Measurements from ENCODE around the gene SGK2.

The SGK2 gene

DNA sequence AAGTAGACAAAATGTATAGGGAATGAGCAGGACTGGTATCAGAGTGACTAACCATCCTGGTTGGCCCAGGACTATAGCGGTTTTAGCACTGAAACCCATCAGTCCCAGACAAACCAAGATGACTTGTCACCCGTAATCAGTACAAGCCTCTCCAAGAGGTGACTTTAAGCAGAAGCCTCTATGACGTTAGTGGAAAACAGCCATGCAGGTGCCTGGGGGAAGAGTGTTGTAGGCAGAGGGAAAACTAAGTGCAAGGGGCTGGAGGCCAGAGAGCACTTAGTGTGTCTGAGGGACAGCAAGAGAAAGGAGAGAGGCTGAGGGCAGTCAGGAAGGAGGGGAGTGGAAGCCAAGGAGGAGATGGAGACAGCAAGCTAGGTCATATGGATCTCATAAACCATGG, 2.1 kb downstream of the SGK2 start:
- Histone ChIP-seq H3K79me2 (ENCODE audit: insufficient read depth, low read depth) (no peaks in the 10 kb centered on the region), H3K4me2 (no peak overlapping the region), H3K4me1 (ENCODE audit: low read depth, poor library complexity, severe bottlenecking) (no peaks in the 10 kb centered on the region), H3K36me3 (ENCODE audit: insufficient read depth) (no peaks in the 10 kb centered on the region), H3K27ac (no peak overlapping the region), H3K9ac (no peak overlapping the region), H2AFZ (ENCODE audit: low read depth) (no peak overlapping the region), H4K20me1 (ENCODE audit: insufficient read depth) (no peaks in the 10 kb centered on the region), H3K4me3 (IDR thresholded peaks at IDR 0.05; ENCODE audit: insufficient read depth, low read depth, low read length) (no peak overlapping the region), H3K27me3 (ENCODE audit: insufficient read depth, low read depth) (no peaks in the 10 kb centered on the region)
- TF ChIP-seq, protein P1, sequence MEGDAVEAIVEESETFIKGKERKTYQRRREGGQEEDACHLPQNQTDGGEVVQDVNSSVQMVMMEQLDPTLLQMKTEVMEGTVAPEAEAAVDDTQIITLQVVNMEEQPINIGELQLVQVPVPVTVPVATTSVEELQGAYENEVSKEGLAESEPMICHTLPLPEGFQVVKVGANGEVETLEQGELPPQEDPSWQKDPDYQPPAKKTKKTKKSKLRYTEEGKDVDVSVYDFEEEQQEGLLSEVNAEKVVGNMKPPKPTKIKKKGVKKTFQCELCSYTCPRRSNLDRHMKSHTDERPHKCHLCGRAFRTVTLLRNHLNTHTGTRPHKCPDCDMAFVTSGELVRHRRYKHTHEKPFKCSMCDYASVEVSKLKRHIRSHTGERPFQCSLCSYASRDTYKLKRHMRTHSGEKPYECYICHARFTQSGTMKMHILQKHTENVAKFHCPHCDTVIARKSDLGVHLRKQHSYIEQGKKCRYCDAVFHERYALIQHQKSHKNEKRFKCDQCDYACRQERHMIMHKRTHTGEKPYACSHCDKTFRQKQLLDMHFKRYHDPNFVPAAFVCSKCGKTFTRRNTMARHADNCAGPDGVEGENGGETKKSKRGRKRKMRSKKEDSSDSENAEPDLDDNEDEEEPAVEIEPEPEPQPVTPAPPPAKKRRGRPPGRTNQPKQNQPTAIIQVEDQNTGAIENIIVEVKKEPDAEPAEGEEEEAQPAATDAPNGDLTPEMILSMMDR (conservative IDR thresholded peaks at IDR 0.05; ENCODE audit: low read depth, low read length) = no peak

DNA sequence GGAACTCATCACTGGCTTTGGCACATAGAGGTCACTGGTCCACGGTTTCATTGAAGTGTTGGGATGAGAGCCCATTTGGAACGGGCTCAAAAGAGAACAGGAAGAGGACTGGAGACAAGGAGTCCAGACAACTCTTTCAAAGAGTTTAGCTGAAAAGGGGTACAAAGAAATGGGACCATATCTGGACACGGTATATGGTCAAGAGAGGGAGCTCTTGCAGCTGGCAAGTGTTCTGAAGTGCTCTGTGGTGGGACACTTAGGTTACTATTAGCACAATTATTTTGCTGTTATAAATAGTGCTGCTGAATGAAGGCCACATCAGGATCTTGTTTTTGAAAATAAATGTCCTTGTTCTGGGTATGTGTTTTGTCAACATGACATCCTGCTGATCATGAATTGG, 4.6 kb downstream of the SGK2 start:
- Histone ChIP-seq H3K4me3 (IDR thresholded peaks at IDR 0.05; ENCODE audit: insufficient read depth, low read depth, low read length) (no peak overlapping the region), H3K27me3 (ENCODE audit: insufficient read depth, low read depth) (no peaks in the 10 kb centered on the region), H4K20me1 (ENCODE audit: insufficient read depth) (no peaks in the 10 kb centered on the region), H3K4me1 (ENCODE audit: low read depth, poor library complexity, severe bottlenecking) (no peaks in the 10 kb centered on the region), H3K9ac (no peak overlapping the region), H3K79me2 (ENCODE audit: insufficient read depth, low read depth) (no peaks in the 10 kb centered on the region), H3K4me2 (no peak overlapping the region), H3K27ac (no peak overlapping the region), H2AFZ (ENCODE audit: low read depth) (no peak overlapping the region), H3K36me3 (ENCODE audit: insufficient read depth) (no peaks in the 10 kb centered on the region)
- TF ChIP-seq, protein P1 (conservative IDR thresholded peaks at IDR 0.05; ENCODE audit: low read depth, low read length) = no peak

DNA sequence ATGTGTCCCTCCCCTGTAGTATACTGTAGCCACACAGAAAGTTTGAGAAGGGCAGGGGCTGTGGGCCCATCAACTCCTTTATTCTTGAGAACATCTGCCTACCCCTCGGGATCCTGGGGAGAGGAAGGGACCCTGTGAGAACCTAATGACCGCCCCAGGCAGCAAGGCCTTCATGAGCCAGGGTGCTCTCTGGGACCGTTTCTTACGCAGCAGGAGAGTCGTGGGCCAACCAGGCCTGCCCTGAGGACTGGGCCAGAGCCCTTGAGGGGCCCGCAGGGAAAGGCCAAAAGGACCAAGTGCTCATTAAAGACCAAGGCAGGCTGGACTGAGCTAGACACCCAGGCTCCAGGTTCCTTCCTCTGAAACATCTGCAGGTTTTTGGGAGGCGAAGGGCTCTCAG, 5.2 kb downstream of the SGK2 start:
- no peak overlapping the region for H3K9ac ChIP-seq
- H3K27ac ChIP-seq = no peak overlapping the region
- H3K4me3 ChIP-seq (IDR thresholded peaks at IDR 0.05; ENCODE audit: insufficient read depth, low read depth, low read length) = no peak overlapping the region
- H3K36me3 ChIP-seq (ENCODE audit: insufficient read depth) = no peaks in the 10 kb centered on the region
- H3K4me1 ChIP-seq (ENCODE audit: low read depth, poor library complexity, severe bottlenecking) = no peaks in the 10 kb centered on the region
- no peak overlapping the region for H3K4me2 ChIP-seq
- H3K79me2 ChIP-seq (ENCODE audit: insufficient read depth, low read depth) = no peaks in the 10 kb centered on the region
- TF ChIP-seq, protein P1 (conservative IDR thresholded peaks at IDR 0.05; ENCODE audit: low read depth, low read length) = no peak
- H2AFZ ChIP-seq (ENCODE audit: low read depth) = no peak overlapping the region
- no peaks in the 10 kb centered on the region for H3K27me3 ChIP-seq (ENCODE audit: insufficient read depth, low read depth)
- H4K20me1 ChIP-seq (ENCODE audit: insufficient read depth) = no peaks in the 10 kb centered on the region

DNA sequence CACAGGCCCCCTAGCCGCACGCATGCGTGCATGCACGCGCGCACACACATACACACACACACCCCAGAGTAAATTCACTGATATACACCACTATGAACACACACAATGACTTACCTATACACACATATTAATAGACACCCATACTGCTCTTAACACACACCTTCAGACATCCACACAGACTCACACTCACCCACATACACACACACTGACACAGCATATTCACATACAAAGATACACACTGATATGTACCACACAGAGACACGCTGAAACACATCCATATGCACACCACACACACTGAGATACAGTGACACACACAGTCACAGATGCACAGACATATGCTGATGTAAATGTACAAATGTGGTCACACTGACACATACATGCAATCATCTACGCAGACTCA, 5.6 kb downstream of the SGK2 start:
- Histone ChIP-seq H3K4me3 (IDR thresholded peaks at IDR 0.05; ENCODE audit: insufficient read depth, low read depth, low read length) (no peak overlapping the region), H4K20me1 (ENCODE audit: insufficient read depth) (no peaks in the 10 kb centered on the region), H3K4me2 (no peak overlapping the region), H3K27ac (no peak overlapping the region), H3K4me1 (ENCODE audit: low read depth, poor library complexity, severe bottlenecking) (no peaks in the 10 kb centered on the region), H3K79me2 (ENCODE audit: insufficient read depth, low read depth) (no peaks in the 10 kb centered on the region), H3K27me3 (ENCODE audit: insufficient read depth, low read depth) (no peaks in the 10 kb centered on the region), H2AFZ (ENCODE audit: low read depth) (no peak overlapping the region), H3K9ac (no peak overlapping the region), H3K36me3 (ENCODE audit: insufficient read depth) (no peaks in the 10 kb centered on the region)
- TF ChIP-seq, protein P1 (conservative IDR thresholded peaks at IDR 0.05; ENCODE audit: low read depth, low read length) = no peak
